A549 treated with DMSO at 1 μM for 4 hours (cell line): ENCODE data around the gene HEPACAM. TPM values are rescaled to one million over a fixed set of nuclear protein-coding genes. Genes with fewer than 3 reads are reported as not detected.

ENCODE experiments used
- total RNA-seq: library from RNA; stranded (reverse); fragments of 200-300 nt; extraction: Qiagen RNA extraction; gene quantifications from 5 replicates; pipeline ENCODE4 v1.2.3, GENCODE V29; 2022; ENCODE audit warnings: low read depth

HEPACAM gene
- not detected in 5 replicates for total RNA-seq

DNA sequence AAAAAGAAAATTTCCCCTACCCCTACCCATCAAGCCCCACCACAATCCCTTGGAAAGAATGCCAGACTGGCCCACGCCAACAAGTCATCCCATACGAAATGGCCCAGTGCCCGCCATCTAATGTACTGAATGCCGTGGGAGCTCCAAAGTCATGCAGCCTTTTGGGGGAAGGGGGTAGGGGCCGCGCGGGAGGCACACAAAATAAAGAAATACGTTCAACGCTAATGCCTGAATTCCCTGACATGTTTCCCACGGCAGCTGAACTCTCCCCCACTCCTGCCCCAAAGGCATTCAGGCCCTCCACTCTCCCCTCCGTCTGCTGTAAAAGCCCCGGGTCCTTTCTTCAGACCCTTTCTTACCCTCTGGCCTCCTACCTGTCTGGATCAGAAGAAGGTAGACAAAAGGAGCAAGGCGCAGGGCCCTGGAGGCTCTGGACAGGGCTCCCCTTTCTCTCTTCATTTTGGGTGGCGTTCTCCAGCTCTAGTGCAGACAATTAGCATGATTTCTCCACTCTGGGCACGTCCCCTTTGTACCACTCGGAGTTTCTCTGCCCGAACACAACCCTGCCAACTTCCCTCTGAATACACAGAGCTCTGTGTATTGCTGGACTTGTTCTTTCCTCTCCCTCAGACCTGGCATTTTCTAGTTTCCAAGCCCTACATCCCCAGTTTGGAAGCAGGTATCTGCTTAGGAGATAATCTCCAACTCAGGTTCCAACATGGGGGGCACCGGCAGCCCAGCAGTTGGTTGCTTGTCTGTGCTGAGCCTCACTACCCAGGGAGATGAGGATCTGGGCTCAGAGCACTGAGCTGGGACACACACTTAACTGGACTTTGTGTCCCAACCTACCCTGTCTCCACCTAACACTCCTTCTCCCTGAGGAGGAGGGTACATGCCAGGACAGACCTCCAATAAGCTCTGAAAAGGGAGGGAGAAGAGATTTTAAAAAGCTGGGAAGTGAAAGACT, at the start of gene HEPACAM:
HEPACAM (minus strand) TSS at position 500 of the 967 bp plus-strand sequence; CDS start at position 459, 41 bp downstream.

DNA sequence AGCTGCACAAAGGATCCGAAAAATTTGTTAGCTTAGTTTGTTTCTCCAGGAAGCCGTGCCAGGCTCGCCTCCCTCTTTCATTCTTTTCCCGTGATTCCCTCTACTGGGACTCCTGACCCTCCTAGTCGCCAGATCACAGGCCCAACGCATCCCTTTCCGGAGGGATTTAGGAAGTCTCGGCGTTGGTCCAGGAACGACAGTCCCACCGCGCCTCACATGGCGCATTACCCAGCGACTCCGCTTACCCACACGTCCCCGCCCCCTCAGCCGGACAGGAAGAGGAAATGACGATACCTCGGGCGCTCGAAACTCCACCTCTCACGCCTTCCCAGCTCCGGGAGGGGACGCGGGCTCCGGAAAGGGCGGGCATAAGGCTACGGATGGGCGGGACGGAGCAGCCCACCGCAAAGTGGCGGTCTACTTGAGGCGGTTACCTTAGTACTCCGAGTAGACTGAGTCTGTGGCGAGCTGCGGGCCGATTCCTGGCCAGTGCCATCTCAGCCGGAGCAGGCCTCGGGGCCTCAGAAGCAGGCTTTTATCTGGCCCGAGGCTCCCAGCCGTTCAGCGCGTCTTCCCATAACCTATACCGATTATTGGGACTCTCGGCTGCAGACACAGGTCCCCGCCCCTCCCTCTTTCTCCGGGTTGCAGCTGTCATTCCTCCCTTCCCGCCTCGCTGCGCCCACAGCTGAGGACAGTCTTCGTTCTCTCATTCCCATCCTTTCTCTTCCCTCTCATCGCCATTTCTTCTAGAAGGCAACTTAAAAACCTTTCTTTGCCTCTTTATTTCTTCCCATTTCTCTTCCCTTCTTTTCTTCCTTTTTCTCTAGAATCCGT, 18.1 kb upstream of the HEPACAM start, which contains the start of gene CCDC15:
CCDC15 (plus strand) TSS at position 450 of the 837 bp plus-strand sequence. CDS start 531 bp downstream, outside the sequence.

DNA sequence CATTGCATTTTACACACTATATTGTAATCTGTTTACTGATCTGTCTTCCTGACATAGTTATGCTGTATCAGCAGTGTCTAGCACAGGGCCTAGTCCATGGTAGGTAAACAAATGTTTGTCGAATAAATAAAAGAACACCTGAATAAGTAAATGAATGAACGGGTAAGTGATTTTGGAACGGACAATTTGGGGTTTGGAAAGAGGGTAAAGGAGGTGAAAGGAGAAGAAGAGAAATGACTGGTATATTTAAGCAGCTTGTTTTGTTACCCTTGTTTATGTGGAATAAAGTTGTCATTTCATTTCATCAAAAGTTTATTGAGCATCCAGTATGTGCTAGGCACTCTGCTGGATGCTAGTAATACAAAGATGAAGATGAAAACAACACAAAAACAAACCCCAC, 16.9 kb downstream of the HEPACAM start, which contains the start of gene HEPN1:
HEPN1 (plus strand) TSS at position 301 of the 400 bp plus-strand sequence.

GRCh38 chr11:124897674-124898262, 38.1 kb downstream of the HEPACAM start, which contains the start of gene ROBO4:
ROBO4 (minus strand) TSS chr11:124897865; CDS start chr11:124897795, 70 bp downstream.

Other genes starting within 250 kb of the HEPACAM start
- 5.5 to 11.1 TPM (median 9.1 TPM) in 5 replicates for gene NRGN, start 196.1 kb downstream of the HEPACAM start, total RNA-seq
- gene VSIG2, start 183.8 kb downstream of the HEPACAM start, total RNA-seq: 0.08 TPM in 1 of 5 replicates, not detected in the others
- 9.0 to 12.4 TPM (median 10.5 TPM) in 5 replicates for gene ESAM, start 173.8 kb downstream of the HEPACAM start, total RNA-seq
- gene MSANTD2, start 135.6 kb downstream of the HEPACAM start, total RNA-seq: 4.5 to 5.8 TPM (median 5.4 TPM) in 5 replicates
- 1.8 to 3.6 TPM (median 2.7 TPM) in 5 replicates for gene ROBO3, start 70.6 kb downstream of the HEPACAM start, total RNA-seq
- 0.02 to 0.07 TPM in 2 of 5 replicates, not detected in the others for gene ROBO4, start 38.2 kb downstream of the HEPACAM start, total RNA-seq
- not detected in 5 replicates for gene HEPN1, start 16.8 kb downstream of the HEPACAM start, total RNA-seq
- gene CCDC15, start 18.2 kb upstream of the HEPACAM start, total RNA-seq: 0.52 to 0.74 TPM (median 0.62 TPM) in 5 replicates
- 0.08 to 0.10 TPM (median 0.09 TPM) in 4 of 5 replicates, not detected in the other for gene SLC37A2, start 127.3 kb upstream of the HEPACAM start, total RNA-seq
- 20.4 to 25.5 TPM (median 25.1 TPM) in 5 replicates for gene TMEM218, start 175.6 kb upstream of the HEPACAM start, total RNA-seq
- 0.02 TPM in 1 of 5 replicates, not detected in the others for gene PKNOX2, start 228.7 kb upstream of the HEPACAM start, total RNA-seq